Measurements from ENCODE around the gene SLC22A1.
"Not testable (repeated sequence)": the region's sequence is repeated elsewhere in the genome, so short reads cannot be mapped to it uniquely, and the experiment has no call there.

The SLC22A1 gene

GRCh38 chr6:160140493-160140892 lies 18.9 kb downstream of the SLC22A1 start:
- not testable (repeated sequence) for DNase-seq

GRCh38 chr6:160141001-160141726 lies 19.5 kb downstream of the SLC22A1 start:
- DNase-seq = no peak

- DNase-seq = no peak
Measured at GRCh38 chr6:160142115-160142715, 20.6 kb downstream of the SLC22A1 start.

GRCh38 chr6:160146454-160147145 lies 25.0 kb downstream of the SLC22A1 start:
- DNase-seq = no peak

- DNase-seq = no peak
Measured at GRCh38 chr6:160147146-160147536, 25.5 kb downstream of the SLC22A1 start.

- DNase-seq = no peak
Measured at GRCh38 chr6:160154471-160154870, 32.9 kb downstream of the SLC22A1 start.

GRCh38 chr6:160156842-160157241 lies 35.2 kb downstream of the SLC22A1 start:
- DNase-seq = no peak

GRCh38 chr6:160160450-160160849 lies 38.8 kb downstream of the SLC22A1 start:
- DNase-seq = no peak

- no peak for DNase-seq
Measured at GRCh38 chr6:160160929-160161646, 39.5 kb downstream of the SLC22A1 start.

GRCh38 chr6:160161647-160161986 lies 40.0 kb downstream of the SLC22A1 start:
- no peak for DNase-seq

GRCh38 chr6:160162030-160162566 lies 40.5 kb downstream of the SLC22A1 start:
- DNase-seq = no peak

- no peak for DNase-seq
Measured at GRCh38 chr6:160163425-160163824, 41.8 kb downstream of the SLC22A1 start.

- DNase-seq = no peak
Measured at GRCh38 chr6:160163912-160164311, 42.3 kb downstream of the SLC22A1 start.

GRCh38 chr6:160165928-160166327 lies 44.3 kb downstream of the SLC22A1 start:
- DNase-seq = not testable (repeated sequence)

- DNase-seq = no peak
Measured at GRCh38 chr6:160167604-160168399, 46.2 kb downstream of the SLC22A1 start.

- no peak for DNase-seq
Measured at GRCh38 chr6:160170018-160170680, 48.5 kb downstream of the SLC22A1 start.

- no peak for DNase-seq
Measured at GRCh38 chr6:160172704-160173103, 51.1 kb downstream of the SLC22A1 start.

- DNase-seq = no peak
Measured at GRCh38 chr6:160173806-160174527, 52.4 kb downstream of the SLC22A1 start.

GRCh38 chr6:160174681-160175080 lies 53.1 kb downstream of the SLC22A1 start:
- DNase-seq = no peak

GRCh38 chr6:160177220-160177619 lies 55.6 kb downstream of the SLC22A1 start:
- DNase-seq = no peak

- DNase-seq = no peak
Measured at GRCh38 chr6:160178271-160178670, 56.7 kb downstream of the SLC22A1 start.
